ENCODE measurements around the gene ABLIM3.

DNA sequence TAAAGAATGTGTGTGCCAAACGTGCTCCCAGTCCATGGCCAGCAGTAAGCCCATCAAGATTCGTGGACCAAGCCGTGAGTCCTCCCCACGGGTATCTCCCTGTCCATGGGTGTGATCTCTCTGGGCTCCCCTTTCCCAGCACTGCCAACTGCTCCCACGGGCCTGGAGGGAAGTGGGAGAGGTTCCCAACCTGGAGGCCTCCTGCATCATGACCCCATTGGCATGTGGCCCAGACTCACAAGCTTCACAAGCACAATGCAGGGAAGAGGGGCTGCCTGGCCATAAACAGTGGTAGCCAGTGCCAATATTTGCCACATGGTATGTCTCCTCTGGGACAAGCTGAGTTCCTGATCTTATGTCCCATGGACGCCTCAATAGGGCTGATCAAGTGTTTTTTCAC is 59.1 kb downstream of the ABLIM3 start:
- TF ChIP-seq, protein P1, sequence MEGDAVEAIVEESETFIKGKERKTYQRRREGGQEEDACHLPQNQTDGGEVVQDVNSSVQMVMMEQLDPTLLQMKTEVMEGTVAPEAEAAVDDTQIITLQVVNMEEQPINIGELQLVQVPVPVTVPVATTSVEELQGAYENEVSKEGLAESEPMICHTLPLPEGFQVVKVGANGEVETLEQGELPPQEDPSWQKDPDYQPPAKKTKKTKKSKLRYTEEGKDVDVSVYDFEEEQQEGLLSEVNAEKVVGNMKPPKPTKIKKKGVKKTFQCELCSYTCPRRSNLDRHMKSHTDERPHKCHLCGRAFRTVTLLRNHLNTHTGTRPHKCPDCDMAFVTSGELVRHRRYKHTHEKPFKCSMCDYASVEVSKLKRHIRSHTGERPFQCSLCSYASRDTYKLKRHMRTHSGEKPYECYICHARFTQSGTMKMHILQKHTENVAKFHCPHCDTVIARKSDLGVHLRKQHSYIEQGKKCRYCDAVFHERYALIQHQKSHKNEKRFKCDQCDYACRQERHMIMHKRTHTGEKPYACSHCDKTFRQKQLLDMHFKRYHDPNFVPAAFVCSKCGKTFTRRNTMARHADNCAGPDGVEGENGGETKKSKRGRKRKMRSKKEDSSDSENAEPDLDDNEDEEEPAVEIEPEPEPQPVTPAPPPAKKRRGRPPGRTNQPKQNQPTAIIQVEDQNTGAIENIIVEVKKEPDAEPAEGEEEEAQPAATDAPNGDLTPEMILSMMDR (IDR thresholded peaks at IDR 0.05), result no peak
- TF ChIP-seq POLR2A (IDR thresholded peaks at IDR 0.05) (no peak), POLR2AphosphoS5 (IDR thresholded peaks at IDR 0.05; ENCODE audit: insufficient read depth in 1 of 2, low read depth in 1 of 2) (no peak)
